Measurements from ENCODE around the gene YEATS2.

YEATS2 gene

DNA sequence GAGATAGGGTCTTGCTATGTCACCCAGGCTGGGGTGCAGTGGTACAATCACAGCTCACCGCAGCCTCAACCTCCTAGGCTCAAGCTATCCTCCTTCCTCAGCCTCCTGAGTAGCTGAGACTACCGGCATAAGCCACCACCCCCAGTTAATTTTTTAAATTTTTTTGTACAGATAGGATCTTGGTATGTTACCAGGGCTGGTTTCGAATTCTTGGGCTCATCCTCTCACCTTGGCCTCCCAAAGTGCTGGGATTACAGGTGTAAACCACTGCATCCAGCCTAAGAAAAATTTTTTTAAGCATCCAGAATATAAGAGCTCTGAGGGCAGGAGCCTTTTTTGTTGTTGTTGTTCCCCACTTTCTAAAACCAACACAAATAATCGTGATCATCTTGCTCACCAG, 142.2 kb downstream of the YEATS2 start:
- FAIRE-seq: no peak
- TF ChIP-seq SPI1 (IDR thresholded peaks at IDR 0.05; ENCODE audit: low read depth, low read length): no peak
- TF ChIP-seq POLR2AphosphoS5 (IDR thresholded peaks at IDR 0.05; ENCODE audit: low read depth, low read length): no peak
- TF ChIP-seq TAF1 (IDR thresholded peaks at IDR 0.05; ENCODE audit: low read depth, low read length): no peak
- no peak for TF ChIP-seq PAX5 (IDR thresholded peaks at IDR 0.05; ENCODE audit: insufficient read depth, low read length, severe bottlenecking)
- TF ChIP-seq POLR2A (IDR thresholded peaks at IDR 0.05; ENCODE audit: low read depth, low read length): no peak
- TF ChIP-seq POU2F2 (IDR thresholded peaks at IDR 0.05; ENCODE audit: low read depth, low read length): no peak
- DNase-seq (ENCODE audit: insufficient read length, low spot score): no peak

DNA sequence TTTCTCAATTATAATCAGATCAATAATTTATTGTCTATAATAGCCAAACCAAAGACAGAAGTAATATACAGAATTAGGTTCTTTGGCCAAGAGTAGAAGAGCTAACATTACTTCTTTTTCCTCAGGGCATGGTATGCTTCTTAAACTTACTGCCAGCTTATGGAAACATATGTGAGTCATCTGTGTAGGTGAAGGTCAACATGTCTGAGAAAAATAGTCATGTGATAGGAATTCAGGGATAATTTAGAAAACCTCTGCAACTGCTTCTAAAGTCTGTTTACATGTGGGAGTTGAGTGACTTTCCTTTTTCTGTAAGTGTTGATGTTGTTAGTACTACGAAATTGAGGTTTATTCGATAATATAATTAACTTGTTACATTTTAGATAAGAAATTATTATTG, 147.0 kb downstream of the YEATS2 start:
- TF ChIP-seq POLR2AphosphoS5 (IDR thresholded peaks at IDR 0.05; ENCODE audit: low read depth, low read length) (no peak), POLR2A (IDR thresholded peaks at IDR 0.05; ENCODE audit: low read depth, low read length) (no peak), TAF1 (IDR thresholded peaks at IDR 0.05; ENCODE audit: low read depth, low read length) (no peak), SPI1 (IDR thresholded peaks at IDR 0.05; ENCODE audit: low read depth, low read length) (no peak), PAX5 (IDR thresholded peaks at IDR 0.05; ENCODE audit: insufficient read depth, low read length, severe bottlenecking) (no peak), POU2F2 (IDR thresholded peaks at IDR 0.05; ENCODE audit: low read depth, low read length) (no peak)
- no peak for FAIRE-seq
- no peak for DNase-seq (ENCODE audit: insufficient read length, low spot score)

DNA sequence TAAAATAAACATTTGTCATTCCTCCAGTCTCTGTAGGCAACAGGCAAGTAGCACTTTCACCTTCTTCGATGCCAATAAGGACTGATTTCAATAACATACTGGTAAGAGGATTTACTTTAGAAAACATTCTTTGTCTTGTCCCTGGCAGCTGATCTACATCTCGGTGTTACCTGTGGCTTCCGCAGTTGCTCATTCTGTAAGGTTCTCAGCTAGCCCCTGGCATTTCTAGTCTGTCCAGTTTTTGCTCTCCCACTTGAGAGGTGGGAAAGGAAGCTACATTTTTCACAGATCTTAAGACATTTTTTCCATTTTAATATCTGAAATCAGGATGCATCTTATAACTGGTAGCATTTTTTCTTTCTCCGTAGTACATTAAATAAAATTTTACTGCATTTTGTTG, 147.5 kb downstream of the YEATS2 start:
- DNase-seq (ENCODE audit: insufficient read length, low spot score) (no peak), FAIRE-seq (no peak)
- no peak for TF ChIP-seq TAF1 (IDR thresholded peaks at IDR 0.05; ENCODE audit: low read depth, low read length)
- TF ChIP-seq SPI1 (IDR thresholded peaks at IDR 0.05; ENCODE audit: low read depth, low read length): no peak
- no peak for TF ChIP-seq POU2F2 (IDR thresholded peaks at IDR 0.05; ENCODE audit: low read depth, low read length)
- no peak for TF ChIP-seq PAX5 (IDR thresholded peaks at IDR 0.05; ENCODE audit: insufficient read depth, low read length, severe bottlenecking)
- no peak for TF ChIP-seq POLR2A (IDR thresholded peaks at IDR 0.05; ENCODE audit: low read depth, low read length)
- TF ChIP-seq POLR2AphosphoS5 (IDR thresholded peaks at IDR 0.05; ENCODE audit: low read depth, low read length): no peak

DNA sequence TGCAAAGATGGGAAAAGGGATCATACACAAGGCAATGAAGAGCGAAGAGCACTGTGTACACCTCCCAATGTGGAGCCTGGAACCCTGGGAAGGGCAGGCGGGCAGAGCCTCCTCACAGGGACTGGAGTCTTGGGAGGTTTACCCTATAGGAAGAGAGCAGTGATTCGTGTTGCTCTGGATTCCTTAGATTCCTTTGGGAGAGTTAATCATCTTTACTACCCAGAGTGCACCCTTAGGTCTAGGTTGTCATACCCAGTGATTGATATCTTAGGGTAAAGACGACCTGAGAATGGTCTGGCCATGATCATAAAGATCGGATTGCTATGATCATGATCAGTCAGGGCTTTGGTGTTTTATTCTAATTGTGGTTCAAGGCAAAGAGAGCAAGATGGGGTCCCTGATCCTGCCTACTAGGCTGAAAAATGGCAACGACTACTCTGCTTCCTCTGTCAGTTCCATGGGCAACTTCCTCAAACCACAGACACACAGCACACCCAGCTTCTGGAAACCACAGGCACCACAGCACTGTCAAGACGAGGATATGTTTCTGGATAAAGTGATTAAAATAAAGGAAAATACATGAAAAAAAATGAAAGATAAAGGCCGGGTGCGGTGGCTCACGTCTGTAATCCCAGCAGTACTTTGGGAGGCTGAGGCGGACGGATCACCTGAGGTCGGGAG, 148.2 kb downstream of the YEATS2 start:
- TF ChIP-seq TAF1 (IDR thresholded peaks at IDR 0.05; ENCODE audit: low read depth, low read length) (no peak), POLR2AphosphoS5 (IDR thresholded peaks at IDR 0.05; ENCODE audit: low read depth, low read length) (no peak), PAX5 (IDR thresholded peaks at IDR 0.05; ENCODE audit: insufficient read depth, low read length, severe bottlenecking) (no peak), SPI1 (IDR thresholded peaks at IDR 0.05; ENCODE audit: low read depth, low read length) (no peak), POU2F2 (IDR thresholded peaks at IDR 0.05; ENCODE audit: low read depth, low read length) (no peak), POLR2A (IDR thresholded peaks at IDR 0.05; ENCODE audit: low read depth, low read length) (no peak)
- FAIRE-seq (no peak), DNase-seq (ENCODE audit: insufficient read length, low spot score) (no peak)

DNA sequence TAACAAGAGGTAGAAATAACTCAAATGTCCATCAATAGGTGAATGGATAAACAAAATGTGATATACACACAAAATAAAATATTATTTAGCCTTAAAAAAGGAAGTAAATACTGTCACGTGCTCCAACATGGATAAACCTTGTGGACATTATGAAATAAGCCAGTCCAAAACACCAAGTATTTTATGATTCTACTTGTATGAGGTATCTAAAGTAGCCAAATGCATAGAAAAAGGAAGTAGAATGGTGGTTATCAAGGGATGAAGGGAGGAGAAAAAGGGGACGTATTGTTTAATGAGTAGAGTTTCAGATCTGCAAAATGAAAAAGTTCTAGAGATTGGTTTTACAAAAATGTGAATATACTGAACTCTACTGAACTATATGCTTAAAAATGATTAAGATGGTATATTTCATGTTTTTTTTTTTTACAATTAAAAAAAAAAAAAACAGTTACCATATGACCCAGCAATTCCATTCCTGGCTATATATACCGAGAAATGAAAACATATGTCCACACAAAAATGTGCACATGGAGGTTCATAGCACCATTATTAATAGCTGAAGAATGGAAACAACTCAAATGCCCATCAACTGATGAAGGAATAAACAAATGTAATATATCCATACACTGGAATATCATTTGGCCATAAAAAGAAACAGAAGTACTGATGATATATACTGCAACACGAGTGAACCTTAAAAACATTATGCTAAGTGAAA, 156.9 kb downstream of the YEATS2 start:
- FAIRE-seq (no peak), DNase-seq (ENCODE audit: insufficient read length, low spot score) (no peak)
- TF ChIP-seq SPI1 (IDR thresholded peaks at IDR 0.05; ENCODE audit: low read depth, low read length): no peak
- TF ChIP-seq POU2F2 (IDR thresholded peaks at IDR 0.05; ENCODE audit: low read depth, low read length): no peak
- no peak for TF ChIP-seq POLR2AphosphoS5 (IDR thresholded peaks at IDR 0.05; ENCODE audit: low read depth, low read length)
- TF ChIP-seq TAF1 (IDR thresholded peaks at IDR 0.05; ENCODE audit: low read depth, low read length): no peak
- TF ChIP-seq PAX5 (IDR thresholded peaks at IDR 0.05; ENCODE audit: insufficient read depth, low read length, severe bottlenecking): no peak
- TF ChIP-seq POLR2A (IDR thresholded peaks at IDR 0.05; ENCODE audit: low read depth, low read length): no peak

DNA sequence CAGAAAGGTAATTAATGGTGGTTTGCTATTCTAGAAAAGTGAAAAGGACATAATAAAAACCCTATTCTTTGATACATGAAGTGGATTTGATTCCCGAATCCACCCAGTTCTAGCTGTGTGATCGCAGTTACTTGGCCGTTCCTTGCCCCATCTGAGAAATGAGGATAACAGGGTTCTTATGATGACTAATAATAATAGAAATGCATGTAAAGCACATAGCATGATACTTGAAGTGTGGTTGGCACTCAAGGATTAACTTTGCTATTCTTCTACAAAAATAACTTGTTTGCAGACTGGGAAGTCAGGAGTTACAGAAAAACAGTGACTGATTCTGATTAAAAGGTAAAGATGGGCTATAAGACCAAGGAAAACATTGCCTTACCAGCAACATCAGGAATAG, 160.3 kb downstream of the YEATS2 start:
- TF ChIP-seq POLR2AphosphoS5 (IDR thresholded peaks at IDR 0.05; ENCODE audit: low read depth, low read length): no peak
- no peak for TF ChIP-seq SPI1 (IDR thresholded peaks at IDR 0.05; ENCODE audit: low read depth, low read length)
- TF ChIP-seq PAX5 (IDR thresholded peaks at IDR 0.05; ENCODE audit: insufficient read depth, low read length, severe bottlenecking): no peak
- no peak for TF ChIP-seq POLR2A (IDR thresholded peaks at IDR 0.05; ENCODE audit: low read depth, low read length)
- TF ChIP-seq POU2F2 (IDR thresholded peaks at IDR 0.05; ENCODE audit: low read depth, low read length): no peak
- no peak for TF ChIP-seq TAF1 (IDR thresholded peaks at IDR 0.05; ENCODE audit: low read depth, low read length)
- DNase-seq (ENCODE audit: insufficient read length, low spot score) (no peak), FAIRE-seq (no peak)

Data from GM12891 (cell line).